HEK293 (cell line): ENCODE data around the gene KHDRBS2.

ENCODE experiments used
- CTCF ChIP-seq: fragments of 450-650 bp; formaldehyde crosslinking; IDR thresholded peaks from 2 replicates; pipeline ENCODE4 v1.5.1; 2016; ENCODE audit warnings: missing biosample characterization, missing genetic modification characterization
- PBX3 ChIP-seq: sonication (generic); formaldehyde crosslinking; IDR thresholded peaks from 2 replicates; pipeline ENCODE4 v1.8.1; 2022; ENCODE audit warnings: mild to moderate bottlenecking, moderate library complexity, missing genetic modification reagents
- SALL2 ChIP-seq: fragments of 450-650 bp; formaldehyde crosslinking; IDR thresholded peaks from 2 replicates; pipeline ENCODE4 v1.5.0; 2017; ENCODE audit warnings: missing biosample characterization, mild to moderate bottlenecking, missing genetic modification characterization, borderline replicate concordance
- ZNF311 ChIP-seq: fragments of 450-650 bp; formaldehyde crosslinking; IDR thresholded peaks from 2 replicates; pipeline ENCODE4 v1.5.1; 2017; ENCODE audit warnings: missing biosample characterization, missing genetic modification characterization, borderline replicate concordance
- ZNF423 ChIP-seq: fragments of 450-650 bp; formaldehyde crosslinking; IDR thresholded peaks from 2 replicates; pipeline ENCODE4 v1.5.1; 2016; ENCODE audit warnings: missing biosample characterization, missing genetic modification characterization
- ZNF529 ChIP-seq: fragments of 450-650 bp; formaldehyde crosslinking; IDR thresholded peaks from 2 replicates; pipeline ENCODE4 v1.5.1; 2017; ENCODE audit warnings: missing genetic modification characterization, missing biosample characterization; ENCODE audit not compliant: insufficient replicate concordance
- ZNF701 ChIP-seq: fragments of 450-650 bp; formaldehyde crosslinking; IDR thresholded peaks from 2 replicates; pipeline ENCODE4 v1.5.1; 2016; ENCODE audit warnings: missing biosample characterization, missing genetic modification characterization
- ZNF785 ChIP-seq: fragments of 450-650 bp; formaldehyde crosslinking; IDR thresholded peaks from 2 replicates; pipeline ENCODE4 v1.5.1; 2016; ENCODE audit warnings: missing biosample characterization, missing genetic modification characterization
- ZNF830 ChIP-seq: fragments of 450-650 bp; IDR thresholded peaks from 2 replicates; pipeline ENCODE4 v1.5.0; 2018; ENCODE audit warnings: missing biosample characterization, missing genetic modification characterization, low read depth, mild to moderate bottlenecking, moderate library complexity

- no peak for TF ChIP-seq PBX3 (CRISPR knock-in tag)
- TF ChIP-seq CTCF (tag by site-specific recombination) = no peak
- TF ChIP-seq ZNF423 (tag by site-specific recombination) = no peak
- no peak for TF ChIP-seq ZNF529
- no peak for TF ChIP-seq ZNF701
- TF ChIP-seq ZNF785 (tag by site-specific recombination) = no peak
- TF ChIP-seq ZNF830 (tag by site-specific recombination) = no peak
- TF ChIP-seq ZNF311 = no peak
- TF ChIP-seq SALL2 (tag by site-specific recombination) = no peak
These were observed 308.9 kb downstream of the KHDRBS2 start for GRCh38 chr6:61977099-61977498.
